Fibroblast of gingiva (primary cell): Measurements from ENCODE around the gene COL15A1.

ENCODE experiments used
- DNase-seq: peaks from one replicate; pipeline ENCODE4 v3.0.0-alpha.2; 2011; ENCODE audit warnings: low read depth

Gene COL15A1

GRCh38 chr9:99015448-99015847 is 71.7 kb downstream of the COL15A1 start:
- DNase-seq: no peak

GRCh38 chr9:99015890-99016289 is 72.2 kb downstream of the COL15A1 start:
- DNase-seq: no peak

- no peak for DNase-seq
Measured at GRCh38 chr9:99016681-99017387, 73.1 kb downstream of the COL15A1 start.

- DNase-seq: no peak
Measured at GRCh38 chr9:99018653-99019052, 74.9 kb downstream of the COL15A1 start.

GRCh38 chr9:99019510-99020331 is 76.0 kb downstream of the COL15A1 start:
- DNase-seq: peak; percentile 94

- DNase-seq: no peak
Measured at GRCh38 chr9:99020786-99021436, 77.2 kb downstream of the COL15A1 start.

GRCh38 chr9:99021512-99021911 is 77.8 kb downstream of the COL15A1 start:
- DNase-seq: no peak

GRCh38 chr9:99023231-99023630 is 79.5 kb downstream of the COL15A1 start:
- DNase-seq: no peak

- peak; percentile 32 for DNase-seq
Measured at GRCh38 chr9:99023831-99024230, 80.1 kb downstream of the COL15A1 start.

GRCh38 chr9:99024959-99025358 is 81.3 kb downstream of the COL15A1 start:
- peak; percentile 7 for DNase-seq

- DNase-seq: no peak
Measured at GRCh38 chr9:99025616-99026270, 82.0 kb downstream of the COL15A1 start.

- no peak for DNase-seq
Measured at GRCh38 chr9:99026271-99026955, 82.7 kb downstream of the COL15A1 start.

GRCh38 chr9:99026956-99027298 is 83.2 kb downstream of the COL15A1 start:
- DNase-seq: no peak

GRCh38 chr9:99027443-99027842 is 83.7 kb downstream of the COL15A1 start:
- no peak for DNase-seq

GRCh38 chr9:99029083-99029645 is 85.5 kb downstream of the COL15A1 start:
- no peak for DNase-seq

- peak; percentile 97 for DNase-seq
Measured at GRCh38 chr9:99030092-99030511, 86.4 kb downstream of the COL15A1 start.

GRCh38 chr9:99030610-99031109 is 87.0 kb downstream of the COL15A1 start:
- no peak for DNase-seq

- no peak for DNase-seq
Measured at GRCh38 chr9:99031319-99031718, 87.6 kb downstream of the COL15A1 start.

GRCh38 chr9:99031994-99032393 is 88.3 kb downstream of the COL15A1 start:
- DNase-seq: no peak

- DNase-seq: no peak
Measured at GRCh38 chr9:99034149-99034548, 90.4 kb downstream of the COL15A1 start.

- no peak for DNase-seq
Measured at GRCh38 chr9:99035313-99035712, 91.6 kb downstream of the COL15A1 start.
